RWPE1 (cell line): ENCODE data around the gene TBCD.

ENCODE experiments used
- CTCF ChIA-PET: fragments of 350-600 bp; sonication (Branson Sonifier 250); formaldehyde crosslinking; extraction: SDS; loops from one replicate; lab custom pipeline; 2021; lab: Yijun Ruan, JAX
- POLR2A ChIA-PET: fragments of 400-600 bp; formaldehyde crosslinking; extraction: SDS; loops from one replicate; lab custom pipeline; 2020; ENCODE audit warnings: antibody characterized with exemption; ENCODE audit not compliant: low non-redundant PET; lab: Yijun Ruan, JAX
- DNase-seq: peaks from one replicate; pipeline ENCODE4 v3.0.0; 2012; ENCODE audit warnings: low spot score
- H3K27ac ChIP-seq: fragments of 450-650 bp; 2 replicates; pipeline ENCODE4 v1.5.1; 2017
- TF ChIP-seq, protein P1 (sequence below): fragments of 450-650 bp; conservative IDR thresholded peaks from 2 replicates; pipeline ENCODE4 v1.5.1; 2017; ENCODE audit warnings: low read depth, mild to moderate bottlenecking

Gene TBCD

DNA sequence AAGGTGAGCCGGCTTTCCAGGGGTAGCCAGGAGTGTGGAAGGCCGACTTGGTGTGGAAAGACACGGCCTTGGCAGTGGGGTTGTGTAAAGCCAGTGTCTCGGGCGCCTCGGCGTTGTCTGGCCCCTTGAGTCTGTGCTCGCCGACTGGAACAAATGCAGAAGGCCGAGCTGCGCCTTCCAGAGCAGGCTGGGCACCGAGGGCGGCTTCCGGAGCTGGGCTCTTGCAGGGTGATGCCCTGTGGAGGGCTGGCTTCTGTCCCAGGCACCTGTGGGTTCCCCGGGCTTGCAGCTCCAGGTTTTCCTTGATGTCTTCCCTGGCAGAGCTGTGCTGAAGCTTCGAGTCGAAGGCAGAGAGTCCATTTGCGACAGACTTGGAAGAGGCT lies 79.9 kb downstream of the TBCD start:
- no peak for DNase-seq
- H3K27ac ChIP-seq = peak overlapping the region; percentile 97
- CTCF ChIA-PET = no interaction called here
- TF ChIP-seq, protein P1, sequence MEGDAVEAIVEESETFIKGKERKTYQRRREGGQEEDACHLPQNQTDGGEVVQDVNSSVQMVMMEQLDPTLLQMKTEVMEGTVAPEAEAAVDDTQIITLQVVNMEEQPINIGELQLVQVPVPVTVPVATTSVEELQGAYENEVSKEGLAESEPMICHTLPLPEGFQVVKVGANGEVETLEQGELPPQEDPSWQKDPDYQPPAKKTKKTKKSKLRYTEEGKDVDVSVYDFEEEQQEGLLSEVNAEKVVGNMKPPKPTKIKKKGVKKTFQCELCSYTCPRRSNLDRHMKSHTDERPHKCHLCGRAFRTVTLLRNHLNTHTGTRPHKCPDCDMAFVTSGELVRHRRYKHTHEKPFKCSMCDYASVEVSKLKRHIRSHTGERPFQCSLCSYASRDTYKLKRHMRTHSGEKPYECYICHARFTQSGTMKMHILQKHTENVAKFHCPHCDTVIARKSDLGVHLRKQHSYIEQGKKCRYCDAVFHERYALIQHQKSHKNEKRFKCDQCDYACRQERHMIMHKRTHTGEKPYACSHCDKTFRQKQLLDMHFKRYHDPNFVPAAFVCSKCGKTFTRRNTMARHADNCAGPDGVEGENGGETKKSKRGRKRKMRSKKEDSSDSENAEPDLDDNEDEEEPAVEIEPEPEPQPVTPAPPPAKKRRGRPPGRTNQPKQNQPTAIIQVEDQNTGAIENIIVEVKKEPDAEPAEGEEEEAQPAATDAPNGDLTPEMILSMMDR = no peak
- POLR2A ChIA-PET = no interaction called here

DNA sequence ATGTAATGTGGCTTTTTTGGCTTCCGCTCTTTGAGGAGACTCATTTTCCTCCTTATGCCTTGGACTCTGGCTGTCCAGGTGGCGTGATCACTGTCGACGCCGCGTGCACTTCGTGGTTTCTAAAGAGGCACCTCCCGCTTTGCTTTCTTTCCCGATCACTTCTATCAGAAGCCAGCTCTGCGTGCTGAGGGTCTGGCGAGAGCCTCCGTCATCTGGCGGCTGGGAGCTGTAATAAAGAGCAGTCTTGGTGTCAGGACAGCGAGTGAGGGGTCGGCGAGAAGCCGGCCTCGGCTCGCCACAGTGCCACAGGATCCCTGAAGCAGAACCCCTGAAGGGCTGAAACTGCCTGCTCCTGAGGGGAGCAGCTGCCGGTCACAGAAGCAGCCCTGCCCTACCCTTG lies 80.5 kb downstream of the TBCD start:
- POLR2A ChIA-PET = no interaction called here
- H3K27ac ChIP-seq = peak overlapping the region; percentile 97

DNA sequence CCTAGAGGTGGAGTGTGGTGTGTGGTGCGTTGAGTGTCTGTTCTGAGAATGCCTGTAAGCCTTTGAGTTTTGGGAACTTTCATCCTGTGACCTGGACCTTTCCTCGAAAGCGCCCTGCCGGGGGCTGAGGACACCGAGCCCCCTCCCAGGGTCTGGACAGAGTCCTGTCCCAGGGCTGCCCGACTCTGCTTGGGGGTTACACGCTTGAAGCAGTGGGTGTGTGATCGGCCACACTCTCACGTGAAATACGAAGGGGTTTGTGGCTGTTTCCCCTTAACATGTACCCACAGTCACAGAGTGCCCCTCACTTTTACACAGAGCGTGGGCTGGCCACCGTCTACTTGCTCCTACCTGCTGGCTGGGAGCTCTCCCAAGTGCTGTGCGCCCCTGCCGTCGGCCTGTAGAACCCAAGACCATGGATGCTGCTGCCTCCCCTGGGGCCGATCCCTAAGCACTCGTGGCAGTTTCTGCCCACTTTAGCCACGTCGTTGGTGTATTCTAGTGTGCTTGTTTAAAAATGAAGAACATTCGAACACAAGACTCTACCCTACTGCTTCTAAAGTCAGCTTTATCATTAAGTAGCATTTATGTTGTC lies 81.1 kb downstream of the TBCD start:
- no peak for DNase-seq
- CTCF ChIA-PET = no interaction called here
- TF ChIP-seq, protein P1 = no peak
- H3K27ac ChIP-seq = peak overlapping the region; percentile 97
- POLR2A ChIA-PET = no interaction called here

More for the DNA sequence above, 80.5 kb downstream of the TBCD start:
- DNase-seq = no peak
- TF ChIP-seq, protein P1 = no peak
- CTCF ChIA-PET = no interaction called here

DNA sequence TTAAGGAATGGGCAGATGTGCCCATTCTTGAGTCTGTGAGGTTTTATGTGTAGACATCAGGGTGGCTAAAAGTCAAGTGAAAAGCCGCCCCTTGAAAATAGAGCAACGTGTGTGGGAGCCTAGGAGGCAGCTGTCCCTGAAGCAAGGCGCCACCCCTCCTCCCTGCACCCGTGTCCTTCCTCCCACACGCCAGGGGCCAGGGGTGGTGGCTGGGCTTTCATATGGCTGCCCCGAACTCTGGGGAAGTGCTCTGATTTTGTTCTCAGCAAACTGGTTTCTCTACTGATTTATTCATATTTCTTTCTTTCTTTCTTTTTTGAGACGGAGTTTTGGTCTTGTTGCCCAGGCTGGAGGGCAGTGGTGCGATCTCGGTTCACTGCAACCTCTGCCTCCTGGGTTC lies 83.3 kb downstream of the TBCD start:
- peak overlapping the region; percentile 97 for H3K27ac ChIP-seq
- no peak for DNase-seq
- TF ChIP-seq, protein P1 = no peak
- ChIA-PET CTCF (no interaction called here), POLR2A (no interaction called here)

DNA sequence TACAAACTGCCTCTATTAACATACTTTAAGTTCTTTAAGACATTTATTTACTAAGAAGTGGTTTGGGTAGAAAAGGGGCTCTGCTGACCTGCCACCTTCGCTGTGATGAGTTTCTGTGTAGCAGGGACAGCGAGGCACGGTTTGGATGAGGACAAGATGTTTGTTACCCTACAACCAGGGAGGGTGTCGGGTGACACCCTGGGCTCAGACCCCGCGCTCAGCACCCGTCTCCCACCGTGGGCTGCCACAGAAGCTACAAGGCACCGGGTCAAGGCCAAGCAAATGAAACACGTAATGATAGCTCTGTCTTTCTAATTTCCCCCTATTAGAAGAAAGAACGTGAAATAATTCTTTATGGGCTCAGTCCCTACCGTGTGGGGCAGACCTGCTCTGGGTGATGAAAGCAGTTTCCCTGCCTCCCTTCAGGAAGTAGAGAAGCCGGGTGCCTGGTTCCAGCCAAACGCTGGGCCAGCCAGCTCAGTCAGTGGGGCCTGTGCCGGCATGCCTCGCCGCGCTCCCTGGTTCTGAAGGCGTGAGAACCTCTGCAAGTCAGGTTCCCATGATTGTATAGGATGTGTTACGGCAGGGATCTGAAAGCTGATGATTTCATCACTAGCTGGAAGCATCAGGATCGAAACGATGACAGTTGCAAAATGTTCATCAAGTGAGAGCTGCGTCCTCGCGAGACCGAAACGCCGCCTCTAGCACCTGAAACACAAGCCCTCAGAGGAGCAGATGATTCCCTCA lies 84.1 kb downstream of the TBCD start:
- peak; percentile 93 for DNase-seq
- POLR2A ChIA-PET = interaction anchor here (1.4 kb wide), 1 partner anchor 39 kb away, joined by 8 read pairs; no protein-coding TSS in a partner anchor
- TF ChIP-seq, protein P1 = no peak
- CTCF ChIA-PET = interaction anchor here (0.6 to 3.6 kb wide), 3 partner anchors 12 to 40 kb away, joined by 3 to 20 read pairs (median 3); no protein-coding TSS in a partner anchor
- H3K27ac ChIP-seq = peak overlapping the region; percentile 97

DNA sequence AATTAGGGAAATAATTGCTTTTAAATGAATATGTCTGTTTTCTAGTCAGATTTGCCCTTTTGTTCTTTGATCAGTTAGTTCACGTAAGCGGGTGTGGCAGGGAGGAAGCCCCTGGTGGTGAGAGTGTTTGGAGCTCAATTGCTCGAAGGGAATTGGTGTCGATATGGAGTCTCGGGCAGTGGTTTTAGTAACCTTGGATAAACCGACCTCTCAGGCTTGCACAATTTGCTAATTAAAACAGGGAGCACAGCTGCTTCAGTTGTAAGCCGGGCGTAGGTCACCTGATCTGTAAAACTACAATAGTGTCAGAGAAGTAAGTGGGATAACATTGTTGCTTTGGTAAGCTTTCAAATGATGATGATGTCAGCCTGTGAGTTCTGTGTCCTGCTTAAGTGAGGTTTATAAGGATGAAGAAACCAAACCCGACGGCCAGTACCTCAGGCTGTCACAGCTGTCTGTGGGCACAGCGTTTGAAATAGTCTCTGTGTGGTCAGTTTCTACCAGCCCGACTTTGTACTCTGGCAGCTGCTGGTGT lies 85.0 kb downstream of the TBCD start:
- TF ChIP-seq, protein P1 = no peak
- ChIA-PET POLR2A (interaction anchor here (1.0 to 1.4 kb wide), 2 partner anchors 38 kb away, joined by 3 to 8 read pairs; no protein-coding TSS in a partner anchor), CTCF (interaction anchor here (0.7 to 3.6 kb wide), 4 partner anchors 19 to 81 kb away, joined by 3 to 20 read pairs (median 3); no protein-coding TSS in a partner anchor)
- DNase-seq = no peak
- peak overlapping the region; percentile 97 for H3K27ac ChIP-seq
